ENCODE data around the gene C1orf74. TPM values are rescaled to one million over a fixed set of nuclear protein-coding genes. Genes with fewer than 3 reads are reported as not detected.

The C1orf74 gene
- total RNA-seq, 1 donor from 2014 or later = 0.11 TPM

GRCh38 chr1:209825591-209826434 is 41.5 kb upstream of the C1orf74 start:
- TF ChIP-seq CTCF (IDR thresholded peaks at IDR 0.05) = no peak
- no peak overlapping the region for H3K27ac ChIP-seq
- no peak overlapping the region for H3K4me3 ChIP-seq
- DNase-seq (ENCODE audit: low spot score in 2 of 2) = no peak
- peaks cover 0 to 12% of the 10 kb centered on the region in 2 donors for H3K4me1 ChIP-seq
- no peaks in the 10 kb centered on the region for H3K9me3 ChIP-seq
- no peaks in the 10 kb centered on the region for H3K27me3 ChIP-seq
- intact Hi-C loops (cut with DNase I) = loop anchor here (2.0 kb wide), 1 partner anchor 41 kb away; the partner anchor contains the start of gene C1orf74
- H3K36me3 ChIP-seq = peaks cover 0 to 2% of the 10 kb centered on the region in 2 donors

GRCh38 chr1:209823143-209824041 is 39.0 kb upstream of the C1orf74 start:
- Histone ChIP-seq H3K9me3 (no peaks in the 10 kb centered on the region), H3K36me3 (no peaks in the 10 kb centered on the region), H3K27ac (no peak overlapping the region), H3K4me3 (no peak overlapping the region), H3K4me1 (no peaks in the 10 kb centered on the region), H3K27me3 (no peaks in the 10 kb centered on the region)
- DNase-seq (ENCODE audit: low spot score in 2 of 2) = no peak
- intact Hi-C loops (cut with DNase I) = no loop called here
- peak in 2 of 3 experiments; percentile 61 to 66 for TF ChIP-seq CTCF (IDR thresholded peaks at IDR 0.05)

- Histone ChIP-seq H3K36me3 (no peaks in the 10 kb centered on the region), H3K27ac (no peak overlapping the region), H3K9me3 (no peaks in the 10 kb centered on the region), H3K4me3 (no peak overlapping the region), H3K27me3 (no peaks in the 10 kb centered on the region), H3K4me1 (no peaks in the 10 kb centered on the region)
- DNase-seq (ENCODE audit: low spot score in 2 of 2) = no peak
- no peak for TF ChIP-seq CTCF (IDR thresholded peaks at IDR 0.05)
- intact Hi-C loops (cut with DNase I) = no loop called here
These were observed 38.3 kb upstream of the C1orf74 start for GRCh38 chr1:209822706-209823105.

GRCh38 chr1:209820986-209821385 is 36.6 kb upstream of the C1orf74 start:
- no peaks in the 10 kb centered on the region for H3K27me3 ChIP-seq
- no peaks in the 10 kb centered on the region for H3K36me3 ChIP-seq
- DNase-seq (ENCODE audit: low spot score in 2 of 2) = no peak
- no peak overlapping the region for H3K4me3 ChIP-seq
- no peaks in the 10 kb centered on the region for H3K9me3 ChIP-seq
- no peak for TF ChIP-seq CTCF (IDR thresholded peaks at IDR 0.05)
- H3K27ac ChIP-seq = no peak overlapping the region
- no peaks in the 10 kb centered on the region for H3K4me1 ChIP-seq
- intact Hi-C loops (cut with DNase I) = no loop called here

GRCh38 chr1:209819058-209819457 is 34.7 kb upstream of the C1orf74 start:
- no peak overlapping the region for H3K27ac ChIP-seq
- no peaks in the 10 kb centered on the region for H3K27me3 ChIP-seq
- H3K36me3 ChIP-seq = no peaks in the 10 kb centered on the region
- intact Hi-C loops (cut with DNase I) = no loop called here
- DNase-seq (ENCODE audit: low spot score in 2 of 2) = no peak
- TF ChIP-seq CTCF (IDR thresholded peaks at IDR 0.05) = no peak
- H3K4me1 ChIP-seq = no peaks in the 10 kb centered on the region
- no peaks in the 10 kb centered on the region for H3K9me3 ChIP-seq
- no peak overlapping the region for H3K4me3 ChIP-seq
